ENCODE measurements around the gene DRD3. TPM values are rescaled to one million over a fixed set of nuclear protein-coding genes. Genes with fewer than 3 reads are reported as not detected.

Gene DRD3
- total and polyA plus RNA-seq, 2 experiments from 2014 or later: 0.21 to 0.65 TPM

DNA sequence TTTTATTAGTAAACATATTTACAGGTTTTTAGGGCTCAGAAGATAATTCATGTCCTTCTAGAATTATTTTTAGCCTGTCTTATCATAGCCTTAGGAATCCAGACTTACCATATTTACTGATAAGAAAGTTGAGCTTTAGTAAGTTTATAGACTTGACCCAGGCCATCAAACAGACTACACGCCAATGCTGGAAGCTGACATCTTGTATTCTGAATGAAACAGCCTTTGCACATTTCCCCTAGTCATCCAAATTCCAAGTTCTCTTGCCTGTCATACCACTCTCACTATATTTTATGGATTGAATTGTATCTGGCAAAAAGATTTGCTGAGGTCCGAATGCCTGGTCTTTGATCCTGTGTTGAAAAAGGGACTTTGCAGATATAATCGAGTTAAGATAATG, 58.6 kb downstream of the DRD3 start:
- H3K36me3 Mint-ChIP-seq (ENCODE audit: low read depth): no peaks in the 10 kb centered on the region
- H3K4me2 ChIP-seq: no peak overlapping the region

GRCh38 chr3:114119776-114120175, 59.1 kb downstream of the DRD3 start:
- no peaks in the 10 kb centered on the region for H3K4me1 ChIP-seq (ENCODE audit: insufficient read depth)
- peaks cover 10% of the 10 kb centered on the region for H3K4me1 Mint-ChIP-seq
- peaks cover 1% of the 10 kb centered on the region for H3K27me3 Mint-ChIP-seq (ENCODE audit: insufficient read depth, low read depth, poor library complexity)
- DNase-seq (ENCODE audit: low spot score) (no peak), ATAC-seq (no peak)
- no peaks in the 10 kb centered on the region for H3F3A ChIP-seq (replicated peaks; ENCODE audit: low read depth)
- H3K4me3 ChIP-seq: no peak overlapping the region
- H3K27ac Mint-ChIP-seq: no peak overlapping the region
- no peaks in the 10 kb centered on the region for H3K36me3 Mint-ChIP-seq (ENCODE audit: low read depth)
- H3K9me3 Mint-ChIP-seq: no peaks in the 10 kb centered on the region
- no peaks in the 10 kb centered on the region for H3K27me3 ChIP-seq (ENCODE audit: insufficient read depth)
- H3K36me3 ChIP-seq (ENCODE audit: insufficient read depth): no peaks in the 10 kb centered on the region
- no peak overlapping the region for H2AFZ ChIP-seq
- no peaks in the 10 kb centered on the region for H3K79me2 ChIP-seq (replicated peaks; ENCODE audit: insufficient read depth)
- no peaks in the 10 kb centered on the region for H4K20me1 ChIP-seq (replicated peaks; ENCODE audit: insufficient read depth)
- H3K9me2 ChIP-seq (ENCODE audit: insufficient read depth): 0 out of 2 replicates have a peak, but pooled peaks cover 3% of the 10 kb centered on the region
- no peak overlapping the region for H3K27ac ChIP-seq (ENCODE audit: low read depth)
- no peak overlapping the region for H3K4me3 Mint-ChIP-seq
- no peak overlapping the region for H3K4me2 ChIP-seq
- TF ChIP-seq EZH2 (IDR thresholded peaks at IDR 0.05; ENCODE audit: low read depth, unreplicated experiment) (no peak), ZNF331 (CRISPR knock-in tag; IDR thresholded peaks at IDR 0.05; ENCODE audit: low read depth) (no peak), CREB1 (CRISPR knock-in tag; IDR thresholded peaks at IDR 0.05; ENCODE audit: low read depth) (no peak), POLR2AphosphoS5 (IDR thresholded peaks at IDR 0.05; ENCODE audit: low read depth) (no peak), JUNB (IDR thresholded peaks at IDR 0.05; ENCODE audit: unreplicated experiment) (no peak), ZNF114 (CRISPR knock-in tag; IDR thresholded peaks at IDR 0.05) (no peak), ETS1 (IDR thresholded peaks at IDR 0.05) (no peak), NANOG (IDR thresholded peaks at IDR 0.05; ENCODE audit: borderline replicate concordance) (no peak), STAT1 (IDR thresholded peaks at IDR 0.05; ENCODE audit: unreplicated experiment) (no peak), ZNF462 (CRISPR knock-in tag; IDR thresholded peaks at IDR 0.05) (no peak), EZH2phosphoT487 (IDR thresholded peaks at IDR 0.05; ENCODE audit: unreplicated experiment) (no peak)
- TF ChIP-seq, protein P1, sequence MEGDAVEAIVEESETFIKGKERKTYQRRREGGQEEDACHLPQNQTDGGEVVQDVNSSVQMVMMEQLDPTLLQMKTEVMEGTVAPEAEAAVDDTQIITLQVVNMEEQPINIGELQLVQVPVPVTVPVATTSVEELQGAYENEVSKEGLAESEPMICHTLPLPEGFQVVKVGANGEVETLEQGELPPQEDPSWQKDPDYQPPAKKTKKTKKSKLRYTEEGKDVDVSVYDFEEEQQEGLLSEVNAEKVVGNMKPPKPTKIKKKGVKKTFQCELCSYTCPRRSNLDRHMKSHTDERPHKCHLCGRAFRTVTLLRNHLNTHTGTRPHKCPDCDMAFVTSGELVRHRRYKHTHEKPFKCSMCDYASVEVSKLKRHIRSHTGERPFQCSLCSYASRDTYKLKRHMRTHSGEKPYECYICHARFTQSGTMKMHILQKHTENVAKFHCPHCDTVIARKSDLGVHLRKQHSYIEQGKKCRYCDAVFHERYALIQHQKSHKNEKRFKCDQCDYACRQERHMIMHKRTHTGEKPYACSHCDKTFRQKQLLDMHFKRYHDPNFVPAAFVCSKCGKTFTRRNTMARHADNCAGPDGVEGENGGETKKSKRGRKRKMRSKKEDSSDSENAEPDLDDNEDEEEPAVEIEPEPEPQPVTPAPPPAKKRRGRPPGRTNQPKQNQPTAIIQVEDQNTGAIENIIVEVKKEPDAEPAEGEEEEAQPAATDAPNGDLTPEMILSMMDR (conservative IDR thresholded peaks at IDR 0.05; ENCODE audit: low read depth in 2 of 2): no peak

More for the DNA sequence above, 58.6 kb downstream of the DRD3 start:
- DNase-seq (ENCODE audit: low spot score): no peak
- H3K4me3 Mint-ChIP-seq: no peak overlapping the region
- H3F3A ChIP-seq (replicated peaks; ENCODE audit: low read depth): no peaks in the 10 kb centered on the region
- no peaks in the 10 kb centered on the region for H3K36me3 ChIP-seq (ENCODE audit: insufficient read depth)
- H2AFZ ChIP-seq: no peak overlapping the region
- H3K27me3 ChIP-seq (ENCODE audit: insufficient read depth): no peaks in the 10 kb centered on the region
- no peak for TF ChIP-seq EZH2 (IDR thresholded peaks at IDR 0.05; ENCODE audit: low read depth, unreplicated experiment)
- no peak for TF ChIP-seq STAT1 (IDR thresholded peaks at IDR 0.05; ENCODE audit: unreplicated experiment)
- no peak overlapping the region for H3K27ac ChIP-seq (ENCODE audit: low read depth)
- no peaks in the 10 kb centered on the region for H3K9me3 Mint-ChIP-seq
- no peak overlapping the region for H3K27ac Mint-ChIP-seq
- no peaks in the 10 kb centered on the region for H3K79me2 ChIP-seq (replicated peaks; ENCODE audit: insufficient read depth)
- H3K4me3 ChIP-seq: no peak overlapping the region
- 0 out of 2 replicates have a peak, but pooled peaks cover 3% of the 10 kb centered on the region for H3K9me2 ChIP-seq (ENCODE audit: insufficient read depth)
- H4K20me1 ChIP-seq (replicated peaks; ENCODE audit: insufficient read depth): no peaks in the 10 kb centered on the region
- H3K4me1 Mint-ChIP-seq: peaks cover 10% of the 10 kb centered on the region
- no peaks in the 10 kb centered on the region for H3K4me1 ChIP-seq (ENCODE audit: insufficient read depth)
- no peak for ATAC-seq
- H3K27me3 Mint-ChIP-seq (ENCODE audit: insufficient read depth, low read depth, poor library complexity): peaks cover 1% of the 10 kb centered on the region
